ENCODE results near the gene SLC6A5. TPM values are rescaled to one million over a fixed set of nuclear protein-coding genes. Genes with fewer than 3 reads are reported as not detected.

The SLC6A5 gene
- total and polyA plus RNA-seq, 2 of the 4 experiments (the other 2 are of a cell fraction): not detected

DNA sequence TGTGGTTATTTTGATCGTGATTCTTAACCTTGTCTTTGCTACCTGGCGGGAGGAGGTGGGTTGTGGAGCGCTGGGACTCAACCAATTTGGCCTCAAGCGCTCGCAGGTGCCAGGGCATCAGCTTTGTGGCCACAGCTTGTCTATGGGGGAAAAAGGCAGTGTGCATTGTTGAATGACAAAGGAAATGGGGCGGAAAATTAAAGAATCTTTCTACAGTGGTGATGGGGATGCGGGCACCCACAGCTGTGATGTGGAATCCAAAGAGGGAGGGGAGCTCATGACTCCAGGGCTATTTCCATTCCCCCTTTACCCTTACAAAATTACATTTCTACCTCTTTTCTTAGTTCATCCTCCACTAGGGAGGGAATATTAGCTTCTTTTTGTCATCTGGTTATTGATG is 1.1 kb downstream of the SLC6A5 start:
- H2BK15ac ChIP-seq (ENCODE audit: low read depth, low read length): no peak overlapping the region
- no peak overlapping the region for H3K4me2 ChIP-seq (ENCODE audit: low read depth, low read length)
- H3K36me3 ChIP-seq (ENCODE audit: control insufficient read depth, insufficient read depth, low read length): no peaks in the 10 kb centered on the region
- intact Hi-C loops (cut with micrococcal nuclease): no loop called here
- H2AFZ ChIP-seq (replicated peaks; ENCODE audit: low read length, poor library complexity): no peak overlapping the region
- no peak overlapping the region for H2AK5ac ChIP-seq (ENCODE audit: low read depth, low read length)
- H3K56ac ChIP-seq (ENCODE audit: extremely low read depth, insufficient read depth, low read length): no peak overlapping the region
- no peak overlapping the region for H4K8ac ChIP-seq (ENCODE audit: low read depth in 2 of 2, low read length in 2 of 2)
- in situ Hi-C loops (cut with MboI; ENCODE audit: low sequenced_read_pairs): loop anchor here (25.0 kb wide), 1 partner anchor 663 kb away; no protein-coding TSS in a partner anchor
- no peaks in the 10 kb centered on the region for H3K79me1 ChIP-seq (ENCODE audit: low read depth in 1 of 2, low read length in 2 of 2)
- no peak overlapping the region for H3K9ac ChIP-seq (ENCODE audit: low read depth, low read length)
- no peak overlapping the region for H2BK5ac ChIP-seq (ENCODE audit: low read depth, low read length, poor library complexity, severe bottlenecking)
- H3K4me1 ChIP-seq (ENCODE audit: control insufficient read depth, insufficient read depth, low read length): no peaks in the 10 kb centered on the region
- no TSS peak for BruUV-seq (replicated peaks)
- dilution Hi-C loops (cut with HindIII; ENCODE audit: low sequenced_read_pairs, unreplicated experiment): no loop called here
- no peak overlapping the region for H3K23ac ChIP-seq (ENCODE audit: low read depth, low read length)
- WGBS, 2 experiments (ENCODE audit: extremely low coverage in 2 of 2, insufficient read length in 1 of 2): no CpG with 5 or more reads among the region's 7 CpGs
- H2BK20ac ChIP-seq (ENCODE audit: low read depth, low read length): no peak overlapping the region
- TF ChIP-seq RFX5 (IDR thresholded peaks at IDR 0.05; ENCODE audit: low read depth, low read length) (no peak), SMC3 (IDR thresholded peaks at IDR 0.05; ENCODE audit: low read depth, low read length) (no peak), MAFK (IDR thresholded peaks at IDR 0.05; ENCODE audit: low read depth, low read length) (no peak), RCOR1 (IDR thresholded peaks at IDR 0.05; ENCODE audit: insufficient replicate concordance, low read length) (no peak), NFE2L2 (IDR thresholded peaks at IDR 0.05; ENCODE audit: low read depth, low read length) (no peak), CHD1 (IDR thresholded peaks at IDR 0.05; ENCODE audit: low read depth, low read length) (no peak), MAZ (IDR thresholded peaks at IDR 0.05; ENCODE audit: borderline replicate concordance, low read depth, low read length) (no peak), CEBPB (IDR thresholded peaks at IDR 0.05; ENCODE audit: low read depth, low read length) (no peak), POLR2A (IDR thresholded peaks at IDR 0.05; ENCODE audit: low read depth, low read length) (no peak)
- TF ChIP-seq, protein P1, sequence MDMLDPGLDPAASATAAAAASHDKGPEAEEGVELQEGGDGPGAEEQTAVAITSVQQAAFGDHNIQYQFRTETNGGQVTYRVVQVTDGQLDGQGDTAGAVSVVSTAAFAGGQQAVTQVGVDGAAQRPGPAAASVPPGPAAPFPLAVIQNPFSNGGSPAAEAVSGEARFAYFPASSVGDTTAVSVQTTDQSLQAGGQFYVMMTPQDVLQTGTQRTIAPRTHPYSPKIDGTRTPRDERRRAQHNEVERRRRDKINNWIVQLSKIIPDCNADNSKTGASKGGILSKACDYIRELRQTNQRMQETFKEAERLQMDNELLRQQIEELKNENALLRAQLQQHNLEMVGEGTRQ (IDR thresholded peaks at IDR 0.05; ENCODE audit: low read depth, low read length): no peak
- TF ChIP-seq, protein P2, sequence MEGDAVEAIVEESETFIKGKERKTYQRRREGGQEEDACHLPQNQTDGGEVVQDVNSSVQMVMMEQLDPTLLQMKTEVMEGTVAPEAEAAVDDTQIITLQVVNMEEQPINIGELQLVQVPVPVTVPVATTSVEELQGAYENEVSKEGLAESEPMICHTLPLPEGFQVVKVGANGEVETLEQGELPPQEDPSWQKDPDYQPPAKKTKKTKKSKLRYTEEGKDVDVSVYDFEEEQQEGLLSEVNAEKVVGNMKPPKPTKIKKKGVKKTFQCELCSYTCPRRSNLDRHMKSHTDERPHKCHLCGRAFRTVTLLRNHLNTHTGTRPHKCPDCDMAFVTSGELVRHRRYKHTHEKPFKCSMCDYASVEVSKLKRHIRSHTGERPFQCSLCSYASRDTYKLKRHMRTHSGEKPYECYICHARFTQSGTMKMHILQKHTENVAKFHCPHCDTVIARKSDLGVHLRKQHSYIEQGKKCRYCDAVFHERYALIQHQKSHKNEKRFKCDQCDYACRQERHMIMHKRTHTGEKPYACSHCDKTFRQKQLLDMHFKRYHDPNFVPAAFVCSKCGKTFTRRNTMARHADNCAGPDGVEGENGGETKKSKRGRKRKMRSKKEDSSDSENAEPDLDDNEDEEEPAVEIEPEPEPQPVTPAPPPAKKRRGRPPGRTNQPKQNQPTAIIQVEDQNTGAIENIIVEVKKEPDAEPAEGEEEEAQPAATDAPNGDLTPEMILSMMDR (conservative IDR thresholded peaks at IDR 0.05; ENCODE audit: low read depth, low read length): no peak
- TF ChIP-seq, protein P3, sequence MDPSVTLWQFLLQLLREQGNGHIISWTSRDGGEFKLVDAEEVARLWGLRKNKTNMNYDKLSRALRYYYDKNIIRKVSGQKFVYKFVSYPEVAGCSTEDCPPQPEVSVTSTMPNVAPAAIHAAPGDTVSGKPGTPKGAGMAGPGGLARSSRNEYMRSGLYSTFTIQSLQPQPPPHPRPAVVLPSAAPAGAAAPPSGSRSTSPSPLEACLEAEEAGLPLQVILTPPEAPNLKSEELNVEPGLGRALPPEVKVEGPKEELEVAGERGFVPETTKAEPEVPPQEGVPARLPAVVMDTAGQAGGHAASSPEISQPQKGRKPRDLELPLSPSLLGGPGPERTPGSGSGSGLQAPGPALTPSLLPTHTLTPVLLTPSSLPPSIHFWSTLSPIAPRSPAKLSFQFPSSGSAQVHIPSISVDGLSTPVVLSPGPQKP (IDR thresholded peaks at IDR 0.05; ENCODE audit: borderline replicate concordance, low read depth, low read length): no peak
- no peak for ATAC-seq (ENCODE audit: low read depth)
- no peak overlapping the region for H4K91ac ChIP-seq (ENCODE audit: insufficient read depth, low read depth, low read length)
- H2BK120ac ChIP-seq (ENCODE audit: low read depth, low read length): no peak overlapping the region
- H3K27ac ChIP-seq (ENCODE audit: insufficient read depth, low read length): no peak overlapping the region
- peaks cover 2% of the 10 kb centered on the region; the same call in 1 of the 2 replicates for H3K9me3 ChIP-seq (ENCODE audit: control insufficient read depth, insufficient read depth, low read length)
- H3K27me3 ChIP-seq (ENCODE audit: control insufficient read depth, insufficient read depth, low read length): peaks cover 86% of the 10 kb centered on the region
- H2AK9ac ChIP-seq (replicated peaks; ENCODE audit: low read depth, low read length, poor library complexity): no peak overlapping the region
- no peak overlapping the region for H3K4ac ChIP-seq (ENCODE audit: low read depth, low read length)
- no peak overlapping the region for H3K14ac ChIP-seq (replicated peaks; ENCODE audit: low read depth, low read length)
- H3K9me1 ChIP-seq (ENCODE audit: insufficient read depth, low read length): no peaks in the 10 kb centered on the region
- DNase-seq: no peak
- no peaks in the 10 kb centered on the region for H4K20me1 ChIP-seq (ENCODE audit: insufficient read depth, low read length)
- CTCF ChIA-PET: no interaction called here
- H3K4me3 ChIP-seq (ENCODE audit: insufficient read depth, low read depth, low read length): no peak overlapping the region
- no peak overlapping the region for H4K5ac ChIP-seq (ENCODE audit: low read depth, low read length)
- no peak overlapping the region for H3K18ac ChIP-seq (ENCODE audit: low read depth, low read length)
- POLR2A ChIA-PET (ENCODE audit: unreplicated experiment): no interaction called here

Measured in IMR-90 (cell line).